ENCODE data around the gene FOSL2. TPM values are rescaled to one million over a fixed set of nuclear protein-coding genes. Genes with fewer than 3 reads are reported as not detected.

FOSL2 gene
- polyA plus RNA-seq, 3 donors = 24.8 to 270 (median 28.6) TPM

GRCh38 chr2:28364610-28365009 lies 28.0 kb upstream of the FOSL2 start:
- H3K27me3 Mint-ChIP-seq (ENCODE audit: low read depth in 3 of 3) = peaks cover 4 to 19% (median 10%) of the 10 kb centered on the region in 3 donors

GRCh38 chr2:28365158-28365557 lies 27.5 kb upstream of the FOSL2 start:
- Histone ChIP-seq H3K4me3 (replicated peaks in 1 of 3; ENCODE audit: low read depth in 2 of 3, low read length in 3 of 3) (no peak overlapping the region), H3K36me3 (replicated peaks in 1 of 2; ENCODE audit: control insufficient read depth in 1 of 2, insufficient read depth in 2 of 2, low read length in 2 of 2) (no peaks in the 10 kb centered on the region), H4K20me1 (ENCODE audit: insufficient read depth, low read length) (no peaks in the 10 kb centered on the region), H3K79me2 (ENCODE audit: insufficient read depth, low read length) (no peaks in the 10 kb centered on the region), H3K9ac (ENCODE audit: insufficient read depth, low read length, poor library complexity, severe bottlenecking) (no peak overlapping the region), H2AFZ (ENCODE audit: insufficient read depth, low read depth, low read length, poor library complexity, severe bottlenecking) (no peak overlapping the region), H3K27ac (ENCODE audit: low read depth in 1 of 2, low read length in 2 of 2) (no peak overlapping the region), H3K9me3 (replicated peaks in 1 of 2; ENCODE audit: control insufficient read depth in 1 of 2, insufficient read depth in 1 of 2, low read length in 2 of 2) (no peaks in the 10 kb centered on the region), H3K4me2 (replicated peaks; ENCODE audit: extremely low read depth, low read length, poor library complexity, severe bottlenecking) (no peak overlapping the region), H3K27me3 (ENCODE audit: control insufficient read depth in 2 of 2, insufficient read depth in 2 of 2, low read length in 2 of 2) (no peaks in the 10 kb centered on the region), H3K4me1 (ENCODE audit: control insufficient read depth in 1 of 2, insufficient read depth in 2 of 2, low read length in 2 of 2) (peaks cover 27 to 37% of the 10 kb centered on the region in 2 donors)
- peaks cover 55% of the 10 kb centered on the region for H3K4me1 Mint-ChIP-seq
- DNase-seq = no peak
- H3K36me3 Mint-ChIP-seq = peaks cover 0 to 17% of the 10 kb centered on the region in 2 donors
- intact Hi-C loops (cut with micrococcal nuclease) = no loop called here
- H3K27ac Mint-ChIP-seq = peak overlapping the region in 1 of 7 donors; percentile 45
- H3K27me3 Mint-ChIP-seq (ENCODE audit: low read depth in 3 of 3) = peaks cover 4 to 19% (median 10%) of the 10 kb centered on the region in 3 donors
- H3K9me3 Mint-ChIP-seq = peaks cover 0 to 2% (median 0%) of the 10 kb centered on the region in 7 donors
- no peak overlapping the region for H3K4me3 Mint-ChIP-seq
- 32% methylated on average over 3 of the region's 8 CpGs for WGBS (ENCODE audit: insufficient coverage)
- no peak for TF ChIP-seq CTCF (IDR thresholded peaks at IDR 0.05)

More at GRCh38 chr2:28364610-28365009, 28.0 kb upstream of the FOSL2 start:
- no peak for TF ChIP-seq CTCF (IDR thresholded peaks at IDR 0.05)
- Histone ChIP-seq H4K20me1 (ENCODE audit: insufficient read depth, low read length) (no peaks in the 10 kb centered on the region), H2AFZ (ENCODE audit: insufficient read depth, low read depth, low read length, poor library complexity, severe bottlenecking) (no peak overlapping the region), H3K27ac (ENCODE audit: low read depth in 1 of 2, low read length in 2 of 2) (no peak overlapping the region), H3K9me3 (replicated peaks in 1 of 2; ENCODE audit: control insufficient read depth in 1 of 2, insufficient read depth in 1 of 2, low read length in 2 of 2) (no peaks in the 10 kb centered on the region), H3K36me3 (replicated peaks in 1 of 2; ENCODE audit: control insufficient read depth in 1 of 2, insufficient read depth in 2 of 2, low read length in 2 of 2) (no peaks in the 10 kb centered on the region), H3K4me1 (ENCODE audit: control insufficient read depth in 1 of 2, insufficient read depth in 2 of 2, low read length in 2 of 2) (peaks cover 32 to 42% of the 10 kb centered on the region in 2 donors), H3K4me2 (replicated peaks; ENCODE audit: extremely low read depth, low read length, poor library complexity, severe bottlenecking) (no peak overlapping the region), H3K79me2 (ENCODE audit: insufficient read depth, low read length) (no peaks in the 10 kb centered on the region), H3K9ac (ENCODE audit: insufficient read depth, low read length, poor library complexity, severe bottlenecking) (no peak overlapping the region), H3K27me3 (ENCODE audit: control insufficient read depth in 2 of 2, insufficient read depth in 2 of 2, low read length in 2 of 2) (no peaks in the 10 kb centered on the region), H3K4me3 (replicated peaks in 1 of 3; ENCODE audit: low read depth in 2 of 3, low read length in 3 of 3) (no peak overlapping the region)
- H3K27ac Mint-ChIP-seq = peak overlapping the region in 2 of 7 donors; percentile 12 to 64
- WGBS (ENCODE audit: insufficient coverage) = 79% methylated on average over 2 of the region's 3 CpGs
- no peak for DNase-seq
- intact Hi-C loops (cut with micrococcal nuclease) = no loop called here
- peaks cover 0 to 17% of the 10 kb centered on the region in 2 donors for H3K36me3 Mint-ChIP-seq
- H3K4me3 Mint-ChIP-seq = no peak overlapping the region
- peaks cover 61% of the 10 kb centered on the region for H3K4me1 Mint-ChIP-seq
- peaks cover 0 to 2% (median 0%) of the 10 kb centered on the region in 7 donors for H3K9me3 Mint-ChIP-seq

All from CD14-positive monocyte (primary cell).